Astrocyte (in vitro differentiated cells and primary cell): ENCODE measurements around the gene MFNG. TPM values are rescaled to one million over a fixed set of nuclear protein-coding genes. Genes with fewer than 3 reads are reported as not detected.

Experiments
- DNase-seq: peaks from one replicate; pipeline ENCODE4 v3.0.0-alpha.2; 2010; ENCODE audit warnings: low read depth
- FAIRE-seq: peaks from 2 replicates; lab custom pipeline; 2011; peaks lifted over from hg19 to GRCh38; lab: Jason Lieb, UNC
- H2AFZ ChIP-seq: 2 replicates; pipeline ENCODE4 v1.6.0; 2012; ENCODE audit warnings: low read depth, low read length, inconsistent platforms
- H3K27ac ChIP-seq: 2 replicates; pipeline ENCODE4 v1.5.1; 2011; ENCODE audit warnings: low read depth, low read length, inconsistent platforms
- H3K27me3 ChIP-seq: 2 replicates; pipeline ENCODE4 v1.6.0; 2011; ENCODE audit warnings: low read length, inconsistent platforms; ENCODE audit not compliant: insufficient read depth
- H3K36me3 ChIP-seq: 2 replicates; pipeline ENCODE4 v1.5.1; 2011; ENCODE audit warnings: low read length, inconsistent platforms; ENCODE audit not compliant: insufficient read depth
- H3K4me1 ChIP-seq: 2 replicates; pipeline ENCODE4 v1.5.1; 2011; ENCODE audit warnings: low read length, inconsistent platforms; ENCODE audit not compliant: insufficient read depth
- H3K4me2 ChIP-seq: 2 replicates; pipeline ENCODE4 v1.6.0; 2012; ENCODE audit warnings: low read length, inconsistent platforms
- H3K4me3 ChIP-seq: 2 replicates; pipeline ENCODE4 v1.5.1; 2011; ENCODE audit warnings: low read depth, mild to moderate bottlenecking, low read length, inconsistent platforms; ENCODE audit not compliant: insufficient read depth
- H3K79me2 ChIP-seq: 2 replicates; pipeline ENCODE4 v1.6.0; 2012; ENCODE audit warnings: mild to moderate bottlenecking, low read length, inconsistent platforms; ENCODE audit not compliant: insufficient read depth
- H3K9ac ChIP-seq: 2 replicates; pipeline ENCODE4 v1.6.0; 2012; ENCODE audit warnings: mild to moderate bottlenecking, low read length, inconsistent platforms
- H3K9me3 ChIP-seq: 2 replicates; pipeline ENCODE4 v1.5.1; 2012; ENCODE audit warnings: low read depth, mild to moderate bottlenecking, low read length, inconsistent platforms; ENCODE audit not compliant: insufficient read depth
- H4K20me1 ChIP-seq: 2 replicates; pipeline ENCODE4 v1.6.0; 2012; ENCODE audit warnings: low read length, inconsistent platforms; ENCODE audit not compliant: insufficient read depth
- H3K27ac Mint-ChIP-seq: one replicate; pipeline ENCODE4 v1.8.0; 2021; ENCODE audit warnings: mild to moderate bottlenecking, mixed read lengths; ENCODE audit not compliant: unreplicated experiment
- H3K27me3 Mint-ChIP-seq: one replicate; pipeline ENCODE4 v1.8.0; 2021; ENCODE audit warnings: low read depth, mixed read lengths; ENCODE audit not compliant: unreplicated experiment
- H3K36me3 Mint-ChIP-seq: one replicate; pipeline ENCODE4 v1.8.0; 2021; ENCODE audit warnings: low read depth, mixed read lengths; ENCODE audit not compliant: unreplicated experiment
- H3K4me1 Mint-ChIP-seq: one replicate; pipeline ENCODE4 v1.8.0; 2021; ENCODE audit warnings: low read depth, mixed read lengths; ENCODE audit not compliant: unreplicated experiment
- H3K4me3 Mint-ChIP-seq: one replicate; pipeline ENCODE4 v1.8.0; 2021; ENCODE audit warnings: mild to moderate bottlenecking, moderate library complexity, mixed read lengths; ENCODE audit not compliant: unreplicated experiment
- H3K9me3 Mint-ChIP-seq: one replicate; pipeline ENCODE4 v1.8.0; 2021; ENCODE audit warnings: mild to moderate bottlenecking, mixed read lengths; ENCODE audit not compliant: unreplicated experiment
- CTCF ChIP-seq: IDR thresholded peaks from 2 replicates; pipeline ENCODE4 v1.5.1; 2011; ENCODE audit warnings: low read depth, mild to moderate bottlenecking, inconsistent platforms, low read length, moderate library complexity; ENCODE audit not compliant: insufficient read depth
- EZH2 ChIP-seq: IDR thresholded peaks from 2 replicates; pipeline ENCODE4 v1.6.1; 2012; ENCODE audit warnings: mild to moderate bottlenecking, low read length, inconsistent platforms; ENCODE audit not compliant: insufficient read depth
- total RNA-seq: library from RNA; stranded (reverse); gene quantifications from 2 replicates; pipeline ENCODE4 v1.2.1, GENCODE V29; 2021

Gene MFNG
- total RNA-seq, 1 donor from 2014 or later = 1.4 TPM

- no peaks in the 10 kb centered on the region for H3K9me3 Mint-ChIP-seq
- no peaks in the 10 kb centered on the region for H3K9me3 ChIP-seq
- no peaks in the 10 kb centered on the region for H3K27me3 ChIP-seq
- H3K4me2 ChIP-seq = no peak overlapping the region
- H3K4me3 ChIP-seq = no peak overlapping the region
- DNase-seq (no peak), FAIRE-seq (no peak)
- H3K79me2 ChIP-seq = peaks cover 21% of the 10 kb centered on the region
- TF ChIP-seq EZH2 (no peak), CTCF (no peak)
- no peak overlapping the region for H3K27ac Mint-ChIP-seq
- H3K4me1 ChIP-seq = peaks cover 25% of the 10 kb centered on the region
- H3K27me3 Mint-ChIP-seq = peaks cover 7% of the 10 kb centered on the region
- peaks cover 16% of the 10 kb centered on the region for H3K36me3 Mint-ChIP-seq
- peaks cover 34% of the 10 kb centered on the region for H4K20me1 ChIP-seq
- H3K4me3 Mint-ChIP-seq = no peak overlapping the region
- peak overlapping the region; percentile 7 for H3K9ac ChIP-seq
- H3K4me1 Mint-ChIP-seq = peaks cover 32% of the 10 kb centered on the region
- H2AFZ ChIP-seq = no peak overlapping the region
- H3K36me3 ChIP-seq = peaks cover 16% of the 10 kb centered on the region
- no peak overlapping the region for H3K27ac ChIP-seq
These were observed 23.1 kb upstream of the MFNG start for GRCh38 chr22:37509059-37509860.

GRCh38 chr22:37508431-37508992 lies 22.3 kb upstream of the MFNG start:
- H3K9me3 ChIP-seq = no peaks in the 10 kb centered on the region
- no peaks in the 10 kb centered on the region for H3K9me3 Mint-ChIP-seq
- no peak for TF ChIP-seq EZH2
- no peak for TF ChIP-seq CTCF
- H4K20me1 ChIP-seq = peaks cover 29% of the 10 kb centered on the region
- H3K4me1 Mint-ChIP-seq = peaks cover 31% of the 10 kb centered on the region
- peaks cover 25% of the 10 kb centered on the region for H3K4me1 ChIP-seq
- no peak overlapping the region for H3K4me3 Mint-ChIP-seq
- peaks cover 13% of the 10 kb centered on the region for H3K36me3 ChIP-seq
- peaks cover 7% of the 10 kb centered on the region for H3K27me3 Mint-ChIP-seq
- DNase-seq (no peak), FAIRE-seq (no peak)
- no peak overlapping the region for H2AFZ ChIP-seq
- no peak overlapping the region for H3K9ac ChIP-seq
- no peak overlapping the region for H3K27ac ChIP-seq
- H3K4me3 ChIP-seq = no peak overlapping the region
- H3K27me3 ChIP-seq = no peaks in the 10 kb centered on the region
- H3K36me3 Mint-ChIP-seq = peaks cover 16% of the 10 kb centered on the region
- no peak overlapping the region for H3K4me2 ChIP-seq
- H3K27ac Mint-ChIP-seq = no peak overlapping the region
- peaks cover 17% of the 10 kb centered on the region for H3K79me2 ChIP-seq

GRCh38 chr22:37507731-37508130 lies 21.5 kb upstream of the MFNG start:
- no peak overlapping the region for H3K27ac ChIP-seq
- no peak overlapping the region for H3K4me3 ChIP-seq
- Mint-ChIP-seq H3K4me3 (no peak overlapping the region), H3K36me3 (peaks cover 18% of the 10 kb centered on the region), H3K4me1 (peaks cover 24% of the 10 kb centered on the region), H3K27ac (no peak overlapping the region), H3K27me3 (peaks cover 7% of the 10 kb centered on the region), H3K9me3 (no peaks in the 10 kb centered on the region)
- no peak for FAIRE-seq
- H3K36me3 ChIP-seq = peaks cover 16% of the 10 kb centered on the region
- H3K79me2 ChIP-seq = peaks cover 14% of the 10 kb centered on the region
- no peak for DNase-seq
- H2AFZ ChIP-seq = no peak overlapping the region
- peaks cover 19% of the 10 kb centered on the region for H3K4me1 ChIP-seq
- H4K20me1 ChIP-seq = peaks cover 26% of the 10 kb centered on the region
- no peak overlapping the region for H3K9ac ChIP-seq
- no peaks in the 10 kb centered on the region for H3K9me3 ChIP-seq
- no peaks in the 10 kb centered on the region for H3K27me3 ChIP-seq
- TF ChIP-seq EZH2 = no peak
- no peak for TF ChIP-seq CTCF
- no peak overlapping the region for H3K4me2 ChIP-seq
